Liver (tissue), 9 donors: ENCODE results near the gene MEIOB. TPM values are rescaled to one million over a fixed set of nuclear protein-coding genes. Genes with fewer than 3 reads are reported as not detected.

Experiments
- DNase-seq: peaks from one replicate; pipeline ENCODE4 v3.0.0-alpha.2; 2017; ENCODE audit warnings: low spot score
- H3K27ac ChIP-seq, 2 donors: one replicate each; pipeline ENCODE4 v1.7.0; 2013; ENCODE audit warnings: inconsistent platforms in 2 of 2, low read length in 2 of 2, control low read depth in 1 of 2, low read depth in 1 of 2, mild to moderate bottlenecking in 1 of 2
- H3K27me3 ChIP-seq, 4 donors: one replicate each; pipeline versions ENCODE4 v1.6.1 to v1.7.0; 2013; ENCODE audit warnings: low read length in 3 of 4, inconsistent platforms in 1 of 4, mild to moderate bottlenecking in 1 of 4, moderate library complexity in 1 of 4; ENCODE audit not compliant: control insufficient read depth in 4 of 4, insufficient read depth in 4 of 4
- H3K36me3 ChIP-seq, 4 donors: one replicate each; pipeline versions ENCODE4 v1.6.1 to v1.7.0; 2013; ENCODE audit warnings: low read length in 3 of 4, mild to moderate bottlenecking in 3 of 4, low read depth in 1 of 4, moderate library complexity in 1 of 4; ENCODE audit not compliant: control insufficient read depth in 4 of 4, insufficient read depth in 3 of 4
- H3K4me1 ChIP-seq, 4 donors: one replicate each; pipeline versions ENCODE4 v1.6.1 to v1.7.0; 2013; ENCODE audit warnings: low read length in 3 of 4, mild to moderate bottlenecking in 3 of 4, moderate library complexity in 1 of 4; ENCODE audit not compliant: control insufficient read depth in 4 of 4, insufficient read depth in 4 of 4
- H3K4me3 ChIP-seq, 3 donors: one replicate each; pipeline versions ENCODE4 v1.6.1 to v1.7.0; 2013; ENCODE audit warnings: low read length in 3 of 3, control low read depth in 1 of 3, low read depth in 1 of 3, mild to moderate bottlenecking in 1 of 3
- H3K9ac ChIP-seq, 2 donors: one replicate each; pipeline ENCODE4 v1.7.0; 2013; ENCODE audit warnings: low read length in 2 of 2, mild to moderate bottlenecking in 2 of 2, moderate library complexity in 2 of 2, control low read depth in 1 of 2, low read depth in 1 of 2
- H3K9me3 ChIP-seq, 4 donors: one replicate each; pipeline versions ENCODE4 v1.6.1 to v1.7.0; 2013; ENCODE audit warnings: low read length in 3 of 4; ENCODE audit not compliant: control insufficient read depth in 4 of 4
- ATF3 ChIP-seq: IDR thresholded peaks from 2 replicates; pipeline ENCODE4 v1.6.1; 2016; ENCODE audit warnings: antibody characterized with exemption
- CTCF ChIP-seq: fragments of 150-350 bp; IDR thresholded peaks from 2 replicates; pipeline ENCODE4 v1.5.1; 2017; ENCODE audit warnings: improper control_type of control experiment, low read depth, low read length; ENCODE audit not compliant: missing input control
- EGR1 ChIP-seq, 2 donors: IDR thresholded peaks; 2 replicates each; pipeline ENCODE4 v1.6.1; 2016 to 2018; ENCODE audit warnings: antibody characterized with exemption in 2 of 2, low read depth in 2 of 2
- FOXA1 ChIP-seq: IDR thresholded peaks from 2 replicates; pipeline ENCODE4 v1.6.1; 2016; ENCODE audit warnings: antibody characterized with exemption
- FOXA2 ChIP-seq: IDR thresholded peaks from 2 replicates; pipeline ENCODE4 v1.6.1; 2016; ENCODE audit warnings: antibody characterized with exemption
- GABPA ChIP-seq, 2 donors: IDR thresholded peaks in 1 of 2; conservative IDR thresholded peaks in 1 of 2; 2 replicates each; pipeline ENCODE4 v1.6.1; 2016; ENCODE audit warnings: antibody characterized with exemption in 2 of 2, mild to moderate bottlenecking in 1 of 2, moderate library complexity in 1 of 2
- HNF4A ChIP-seq, 2 donors: conservative IDR thresholded peaks; 2 replicates each; pipeline ENCODE4 v1.6.1; 2016; ENCODE audit warnings: antibody characterized with exemption in 2 of 2, mild to moderate bottlenecking in 2 of 2
- HNF4G ChIP-seq: IDR thresholded peaks from 2 replicates; pipeline ENCODE4 v1.6.1; 2016; ENCODE audit warnings: antibody characterized with exemption
- JUND ChIP-seq, 2 donors: IDR thresholded peaks; 2 replicates each; pipeline ENCODE4 v1.6.1; 2016; ENCODE audit warnings: antibody characterized with exemption in 2 of 2
- MAX ChIP-seq: IDR thresholded peaks from 2 replicates; pipeline ENCODE4 v1.6.1; 2016; ENCODE audit warnings: antibody characterized with exemption
- NR2F2 ChIP-seq: IDR thresholded peaks from 2 replicates; pipeline ENCODE4 v1.6.1; 2016; ENCODE audit warnings: antibody characterized with exemption
- RAD21 ChIP-seq, 2 donors: IDR thresholded peaks; 2 replicates each; pipeline ENCODE4 v1.6.1; 2016; ENCODE audit warnings: antibody characterized with exemption in 2 of 2, mild to moderate bottlenecking in 2 of 2
- REST ChIP-seq: IDR thresholded peaks from 2 replicates; pipeline ENCODE4 v1.6.1; 2016; ENCODE audit warnings: antibody characterized with exemption, mild to moderate bottlenecking
- RXRA ChIP-seq, 2 donors: IDR thresholded peaks; 2 replicates each; pipeline ENCODE4 v1.6.1; 2017 to 2018; ENCODE audit warnings: antibody characterized with exemption in 2 of 2, mild to moderate bottlenecking in 1 of 2
- SP1 ChIP-seq: IDR thresholded peaks from 2 replicates; pipeline ENCODE4 v1.6.1; 2018; ENCODE audit warnings: antibody characterized with exemption, mild to moderate bottlenecking
- TAF1 ChIP-seq: conservative IDR thresholded peaks from 2 replicates; pipeline ENCODE4 v1.6.1; 2016; ENCODE audit warnings: antibody characterized with exemption, mild to moderate bottlenecking
- YY1 ChIP-seq: IDR thresholded peaks from 2 replicates; pipeline ENCODE4 v1.6.1; 2016; ENCODE audit warnings: antibody characterized with exemption, mild to moderate bottlenecking
- ZBTB33 ChIP-seq: IDR thresholded peaks from 2 replicates; pipeline ENCODE4 v1.6.1; 2016; ENCODE audit warnings: antibody characterized with exemption
- WGBS: extraction: QIAGEN DNeasy Blood & Tissue Kit; methylation state at CpG from one replicate; pipeline ENCODE4 v1.1.7; 2013; 5-methylcytosine and 5-hydroxymethylcytosine counted together
- polyA plus RNA-seq, 2 donors: library from polyadenylated mRNA; stranded (reverse) in 1 of 2; unstranded in 1 of 2; fragments of 200-250 nt in 1 of 2; fragments of >200 nt in 1 of 2; fragmentation: Nextera tagmentation in 1 of 2; extraction: Ambion mirVana in 1 of 2; gene quantifications; one replicate each; pipeline versions ENCODE4 v1.2.1 to v1.2.3, GENCODE V29; 2013 to 2015
- total RNA-seq, 2 donors: library from RNA; depleted of rRNA; stranded (reverse); fragments of >200 nt; gene quantifications; one replicate each; pipeline ENCODE4 v1.2.3, GENCODE V29; 2014
- donor health status: healthy.
- donor health status: healthy.
- donor health status: healthy.
- donor health status: healthy.
- donor health status: healthy.

MEIOB gene
- total and polyA plus RNA-seq, 4 donors: 0.33 to 2.2 TPM; not detected in 2

GRCh38 chr16:1832838-1833454 lies 39.0 kb downstream of the MEIOB start:
- TF ChIP-seq MAX (no peak), YY1 (no peak), TAF1 (no peak), ZBTB33 (no peak), RAD21 (IDR thresholded peaks at IDR 0.05) (no peak), SP1 (no peak), EGR1 (IDR thresholded peaks at IDR 0.05; ENCODE audit: low read depth in 2 of 2) (no peak), JUND (IDR thresholded peaks at IDR 0.05) (no peak), HNF4G (no peak), HNF4A (conservative IDR thresholded peaks at IDR 0.05) (no peak), ATF3 (no peak), FOXA2 (no peak), RXRA (IDR thresholded peaks at IDR 0.05) (no peak), REST (no peak), CTCF (no peak), FOXA1 (no peak), NR2F2 (no peak), GABPA (IDR thresholded peaks at IDR 0.05 in 1 of 2, conservative IDR thresholded peaks at IDR 0.05 in 1 of 2) (no peak)
- H3K36me3 ChIP-seq: no peaks in the 10 kb centered on the region
- H3K4me3 ChIP-seq: no peak overlapping the region
- no peaks in the 10 kb centered on the region for H3K9me3 ChIP-seq
- no peaks in the 10 kb centered on the region for H3K27me3 ChIP-seq
- no peak overlapping the region for H3K27ac ChIP-seq
- WGBS: 71% methylated on average over 9 of the region's 9 CpGs
- no peak overlapping the region for H3K9ac ChIP-seq
- peak; percentile 73 for DNase-seq
- H3K4me1 ChIP-seq: peaks cover 7 to 56% (median 45%) of the 10 kb centered on the region in 4 donors
